WTC11 (cell line): ENCODE measurements around the gene BBS9. TPM values are rescaled to one million over a fixed set of nuclear protein-coding genes. Genes with fewer than 3 reads are reported as not detected.
"Not testable (repeated sequence)": the region's sequence is repeated elsewhere in the genome, so short reads cannot be mapped to it uniquely, and the experiment has no call there.

Experiments
- ATAC-seq: fragments of 200-7000 bp; cut with Tn5 transposase; 2 replicates; pipeline ENCODE4 v1.10.0; 2021; ENCODE audit warnings: mild to moderate bottlenecking, moderate library complexity
- CTCF ChIA-PET: fragments of 300-600 bp; sonication (Branson Sonifier 250); formaldehyde crosslinking; loops from one replicate; lab custom pipeline; 2021; ENCODE audit warnings: antibody characterized with exemption; lab: Charles Lee
- POLR2A ChIA-PET: fragments of 350-600 bp; sonication (Branson Sonifier 250); formaldehyde crosslinking; loops from one replicate; lab custom pipeline; 2021; ENCODE audit warnings: antibody characterized with exemption; lab: Charles Lee
- DNase-seq: peaks from one replicate; pipeline ENCODE4 v3.0.0; 2021; ENCODE audit warnings: low spot score
- H3K27ac Mint-ChIP-seq: 2 replicates; pipeline ENCODE4 v1.8.0; 2021; ENCODE audit warnings: mixed read lengths
- H3K27me3 Mint-ChIP-seq: 2 replicates; pipeline ENCODE4 v1.8.0; 2021; ENCODE audit warnings: low read depth, mild to moderate bottlenecking, moderate library complexity, mixed read lengths
- H3K36me3 Mint-ChIP-seq: 2 replicates; pipeline ENCODE4 v1.8.0; 2021; ENCODE audit warnings: mixed read lengths
- H3K4me1 Mint-ChIP-seq: 2 replicates; pipeline ENCODE4 v1.8.0; 2022; ENCODE audit warnings: mixed read lengths
- H3K4me3 Mint-ChIP-seq: 2 replicates; pipeline ENCODE4 v1.8.0; 2021; ENCODE audit warnings: mild to moderate bottlenecking, moderate library complexity, mixed read lengths
- H3K9me3 Mint-ChIP-seq: 2 replicates; pipeline ENCODE4 v1.8.0; 2021; ENCODE audit warnings: mixed read lengths
- ARID4B ChIP-seq: sonication (generic); formaldehyde crosslinking; IDR thresholded peaks from 2 replicates; pipeline ENCODE4 v1.8.0; 2023; ENCODE audit warnings: missing genetic modification reagents, mild to moderate bottlenecking, borderline replicate concordance
- CTCF ChIP-seq: fragments of 200-600 bp; IDR thresholded peaks from 2 replicates; pipeline ENCODE4 v1.8.0; 2022; ENCODE audit warnings: antibody characterized with exemption
- ELF4 ChIP-seq: sonication (generic); formaldehyde crosslinking; IDR thresholded peaks from 2 replicates; pipeline ENCODE4 v1.8.1; 2022; ENCODE audit warnings: low read depth, mild to moderate bottlenecking, moderate library complexity, missing genetic modification reagents
- GTF2I ChIP-seq: fragments of 250-450 bp; sonication (Bioruptor Pico); conservative IDR thresholded peaks from 2 replicates; pipeline ENCODE4 v1.4.0; 2021; ENCODE audit warnings: mild to moderate bottlenecking
- HMGXB4 ChIP-seq: sonication (generic); formaldehyde crosslinking; IDR thresholded peaks from 2 replicates; pipeline ENCODE4 v1.8.1; 2023; ENCODE audit warnings: mild to moderate bottlenecking, moderate library complexity, missing genetic modification reagents
- KAT7 ChIP-seq: sonication (generic); formaldehyde crosslinking; IDR thresholded peaks from 2 replicates; pipeline ENCODE4 v1.8.1; 2023; ENCODE audit warnings: missing genetic modification reagents, mild to moderate bottlenecking, borderline replicate concordance
- MXD4 ChIP-seq: fragments of 250-450 bp; sonication (Bioruptor Pico); IDR thresholded peaks from 2 replicates; pipeline ENCODE4 v1.8.0; 2021; ENCODE audit warnings: mild to moderate bottlenecking, moderate library complexity, borderline replicate concordance
- MYBL2 ChIP-seq: sonication (generic); formaldehyde crosslinking; IDR thresholded peaks from 2 replicates; pipeline ENCODE4 v1.8.1; 2023; ENCODE audit warnings: mild to moderate bottlenecking, moderate library complexity, missing genetic modification reagents
- USF1 ChIP-seq: sonication (generic); formaldehyde crosslinking; IDR thresholded peaks from 2 replicates; pipeline ENCODE4 v1.8.0; 2022; ENCODE audit warnings: mild to moderate bottlenecking, missing genetic modification reagents
- ZBTB43 ChIP-seq: sonication (generic); formaldehyde crosslinking; IDR thresholded peaks from 2 replicates; pipeline ENCODE4 v1.8.1; 2023; ENCODE audit warnings: mild to moderate bottlenecking, missing genetic modification reagents
- ZNF396 ChIP-seq: fragments of 250-450 bp; sonication (Bioruptor Pico); IDR thresholded peaks from 2 replicates; pipeline ENCODE4 v1.8.0; 2021; ENCODE audit warnings: mild to moderate bottlenecking, moderate library complexity, borderline replicate concordance
- ZNF532 ChIP-seq: fragments of 250-450 bp; sonication (Bioruptor Pico); IDR thresholded peaks from 2 replicates; pipeline ENCODE4 v1.9.0; 2021; ENCODE audit warnings: mild to moderate bottlenecking, borderline replicate concordance
- ZNF671 ChIP-seq: fragments of 250-450 bp; sonication (Bioruptor Pico); IDR thresholded peaks from 2 replicates; pipeline ENCODE4 v1.8.0; 2021; ENCODE audit warnings: mild to moderate bottlenecking
- total RNA-seq: library from RNA; stranded (reverse); gene quantifications from 3 replicates; pipeline ENCODE4 v1.2.3, GENCODE V29; 2021

BBS9 gene
- total RNA-seq, 1 experiment from 2014 or later: 56.6 TPM

- TF ChIP-seq ZBTB43 (CRISPR knock-in tag): no peak
Measured at GRCh38 chr7:33217595-33217994, 88.2 kb downstream of the BBS9 start (continued).

GRCh38 chr7:33218841-33219535 lies 89.6 kb downstream of the BBS9 start:
- H3K36me3 Mint-ChIP-seq, POLR2A ChIA-PET, DNase-seq, ATAC-seq, H3K27me3 Mint-ChIP-seq, H3K4me3 Mint-ChIP-seq, H3K4me1 Mint-ChIP-seq, CTCF ChIA-PET, H3K27ac Mint-ChIP-seq: not testable (repeated sequence)
- peaks cover 22% of the 10 kb centered on the region for H3K9me3 Mint-ChIP-seq

- peaks cover 16% of the 10 kb centered on the region for H3K9me3 Mint-ChIP-seq
- H3K36me3 Mint-ChIP-seq: peaks cover 9% of the 10 kb centered on the region
- DNase-seq: no peak
Measured at GRCh38 chr7:33220231-33220630, 90.9 kb downstream of the BBS9 start.

GRCh38 chr7:33221390-33221789 lies 92.0 kb downstream of the BBS9 start:
- CTCF ChIA-PET: no interaction called here
- Mint-ChIP-seq H3K36me3 (peaks cover 9% of the 10 kb centered on the region), H3K9me3 (peaks cover 13% of the 10 kb centered on the region), H3K27me3 (no peaks in the 10 kb centered on the region), H3K4me1 (peaks cover 3% of the 10 kb centered on the region; the same call in 1 of the 2 replicates), H3K4me3 (no peak overlapping the region), H3K27ac (no peak overlapping the region)
- ATAC-seq (no peak), DNase-seq (no peak)
- POLR2A ChIA-PET: no interaction called here
- TF ChIP-seq ARID4B: no peak
- no peak for TF ChIP-seq KAT7 (CRISPR knock-in tag)
- TF ChIP-seq ZNF532 (CRISPR knock-in tag): no peak
- no peak for TF ChIP-seq CTCF
- TF ChIP-seq HMGXB4 (CRISPR knock-in tag): no peak
- no peak for TF ChIP-seq ZNF396 (CRISPR knock-in tag)
- TF ChIP-seq MXD4 (CRISPR knock-in tag): no peak
- TF ChIP-seq USF1 (CRISPR knock-in tag): no peak
- TF ChIP-seq ELF4: no peak
- no peak for TF ChIP-seq MYBL2 (CRISPR knock-in tag)
- TF ChIP-seq ZNF671 (CRISPR knock-in tag): no peak

More at GRCh38 chr7:33220231-33220630, 90.9 kb downstream of the BBS9 start:
- no peak for TF ChIP-seq GTF2I
- peaks cover 10% of the 10 kb centered on the region for H3K4me1 Mint-ChIP-seq
- CTCF ChIA-PET: no interaction called here
- POLR2A ChIA-PET: no interaction called here
- no peaks in the 10 kb centered on the region for H3K27me3 Mint-ChIP-seq
- no peak overlapping the region for H3K4me3 Mint-ChIP-seq
- H3K27ac Mint-ChIP-seq: no peak overlapping the region
- ATAC-seq: no peak
